ENCODE measurements around the gene C1orf167.

DNA sequence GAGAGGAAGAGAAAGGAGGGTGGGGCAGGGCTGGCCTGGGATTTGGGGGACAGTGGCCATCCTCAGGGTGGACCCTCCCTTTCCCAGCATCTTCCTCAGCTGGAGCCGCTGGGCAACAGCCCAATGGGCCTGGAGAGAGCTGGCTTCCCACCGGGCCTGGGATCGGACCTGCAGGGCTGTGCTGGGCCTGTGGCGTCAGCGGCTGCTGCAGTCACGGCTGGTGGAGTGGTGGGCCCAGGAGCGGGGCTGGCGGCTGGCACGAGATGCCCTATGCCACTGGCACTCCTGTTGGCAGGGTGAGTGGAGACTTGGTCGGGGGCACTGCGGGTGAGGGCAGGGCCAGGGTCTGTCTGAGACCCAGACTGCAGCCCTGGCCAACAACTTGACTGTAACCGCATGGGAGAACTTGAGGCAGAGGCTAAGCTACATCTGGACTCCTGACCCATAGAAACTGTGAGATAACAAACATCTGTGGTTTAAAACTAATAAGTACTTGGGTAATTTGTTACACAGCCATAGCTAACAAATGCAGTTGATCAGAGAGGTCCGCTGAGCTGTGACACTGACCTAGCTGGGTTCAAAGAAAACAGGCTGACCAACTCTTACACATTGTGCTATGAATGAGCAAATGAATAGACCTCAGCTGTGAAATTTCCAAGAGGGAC, 17.9 kb downstream of the C1orf167 start:
- TF ChIP-seq EZH2 (IDR thresholded peaks at IDR 0.05; ENCODE audit: low read depth, unreplicated experiment) (no peak), CREB1 (CRISPR knock-in tag; IDR thresholded peaks at IDR 0.05; ENCODE audit: low read depth) (no peak), JUNB (IDR thresholded peaks at IDR 0.05; ENCODE audit: unreplicated experiment) (no peak), EZH2phosphoT487 (IDR thresholded peaks at IDR 0.05; ENCODE audit: unreplicated experiment) (no peak), STAT1 (IDR thresholded peaks at IDR 0.05; ENCODE audit: unreplicated experiment) (no peak)
- TF ChIP-seq, protein P1, sequence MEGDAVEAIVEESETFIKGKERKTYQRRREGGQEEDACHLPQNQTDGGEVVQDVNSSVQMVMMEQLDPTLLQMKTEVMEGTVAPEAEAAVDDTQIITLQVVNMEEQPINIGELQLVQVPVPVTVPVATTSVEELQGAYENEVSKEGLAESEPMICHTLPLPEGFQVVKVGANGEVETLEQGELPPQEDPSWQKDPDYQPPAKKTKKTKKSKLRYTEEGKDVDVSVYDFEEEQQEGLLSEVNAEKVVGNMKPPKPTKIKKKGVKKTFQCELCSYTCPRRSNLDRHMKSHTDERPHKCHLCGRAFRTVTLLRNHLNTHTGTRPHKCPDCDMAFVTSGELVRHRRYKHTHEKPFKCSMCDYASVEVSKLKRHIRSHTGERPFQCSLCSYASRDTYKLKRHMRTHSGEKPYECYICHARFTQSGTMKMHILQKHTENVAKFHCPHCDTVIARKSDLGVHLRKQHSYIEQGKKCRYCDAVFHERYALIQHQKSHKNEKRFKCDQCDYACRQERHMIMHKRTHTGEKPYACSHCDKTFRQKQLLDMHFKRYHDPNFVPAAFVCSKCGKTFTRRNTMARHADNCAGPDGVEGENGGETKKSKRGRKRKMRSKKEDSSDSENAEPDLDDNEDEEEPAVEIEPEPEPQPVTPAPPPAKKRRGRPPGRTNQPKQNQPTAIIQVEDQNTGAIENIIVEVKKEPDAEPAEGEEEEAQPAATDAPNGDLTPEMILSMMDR (conservative IDR thresholded peaks at IDR 0.05; ENCODE audit: low read depth in 2 of 2), result no peak
- TF ChIP-seq, protein P2, sequence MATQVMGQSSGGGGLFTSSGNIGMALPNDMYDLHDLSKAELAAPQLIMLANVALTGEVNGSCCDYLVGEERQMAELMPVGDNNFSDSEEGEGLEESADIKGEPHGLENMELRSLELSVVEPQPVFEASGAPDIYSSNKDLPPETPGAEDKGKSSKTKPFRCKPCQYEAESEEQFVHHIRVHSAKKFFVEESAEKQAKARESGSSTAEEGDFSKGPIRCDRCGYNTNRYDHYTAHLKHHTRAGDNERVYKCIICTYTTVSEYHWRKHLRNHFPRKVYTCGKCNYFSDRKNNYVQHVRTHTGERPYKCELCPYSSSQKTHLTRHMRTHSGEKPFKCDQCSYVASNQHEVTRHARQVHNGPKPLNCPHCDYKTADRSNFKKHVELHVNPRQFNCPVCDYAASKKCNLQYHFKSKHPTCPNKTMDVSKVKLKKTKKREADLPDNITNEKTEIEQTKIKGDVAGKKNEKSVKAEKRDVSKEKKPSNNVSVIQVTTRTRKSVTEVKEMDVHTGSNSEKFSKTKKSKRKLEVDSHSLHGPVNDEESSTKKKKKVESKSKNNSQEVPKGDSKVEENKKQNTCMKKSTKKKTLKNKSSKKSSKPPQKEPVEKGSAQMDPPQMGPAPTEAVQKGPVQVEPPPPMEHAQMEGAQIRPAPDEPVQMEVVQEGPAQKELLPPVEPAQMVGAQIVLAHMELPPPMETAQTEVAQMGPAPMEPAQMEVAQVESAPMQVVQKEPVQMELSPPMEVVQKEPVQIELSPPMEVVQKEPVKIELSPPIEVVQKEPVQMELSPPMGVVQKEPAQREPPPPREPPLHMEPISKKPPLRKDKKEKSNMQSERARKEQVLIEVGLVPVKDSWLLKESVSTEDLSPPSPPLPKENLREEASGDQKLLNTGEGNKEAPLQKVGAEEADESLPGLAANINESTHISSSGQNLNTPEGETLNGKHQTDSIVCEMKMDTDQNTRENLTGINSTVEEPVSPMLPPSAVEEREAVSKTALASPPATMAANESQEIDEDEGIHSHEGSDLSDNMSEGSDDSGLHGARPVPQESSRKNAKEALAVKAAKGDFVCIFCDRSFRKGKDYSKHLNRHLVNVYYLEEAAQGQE (IDR thresholded peaks at IDR 0.05; ENCODE audit: unreplicated experiment), result no peak
